Measurements from ENCODE around the gene FAM83F.
A peak's percentile ranks its signal among the peaks of the same experiment; 100 is the strongest.
"Not testable (repeated sequence)": the region's sequence is repeated elsewhere in the genome, so short reads cannot be mapped to it uniquely, and the experiment has no call there.

FAM83F gene

DNA sequence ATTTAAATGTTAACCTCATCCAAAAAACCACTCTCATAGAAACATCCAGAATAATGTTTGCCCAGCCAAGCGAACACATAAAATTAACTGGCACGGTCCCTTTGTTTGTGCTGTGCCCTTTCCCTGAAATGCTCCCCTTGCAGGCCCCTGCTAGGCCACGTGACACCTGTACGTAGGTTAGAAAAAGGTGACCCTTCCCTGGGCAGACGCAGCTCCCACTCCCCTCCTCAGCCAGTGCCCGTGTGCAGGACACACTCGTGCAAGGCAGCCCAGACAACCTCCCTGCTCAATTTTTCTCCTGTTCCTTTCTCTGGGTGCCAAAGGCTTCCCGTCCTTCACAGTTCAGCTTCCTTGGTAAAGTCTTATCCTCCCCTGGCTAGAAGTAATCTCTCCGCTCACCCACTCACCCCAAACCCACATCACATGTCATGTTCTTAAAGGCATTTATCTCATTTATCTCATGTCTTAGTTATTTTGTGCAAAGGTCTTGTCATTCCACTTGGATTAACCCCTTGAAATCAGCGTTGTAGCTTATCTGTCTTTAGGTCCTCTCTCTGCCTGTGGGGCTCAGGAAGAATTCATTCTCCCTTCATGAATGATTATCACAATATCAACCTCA, 20.7 kb downstream of the FAM83F start:
- DNase-seq (ENCODE audit: low spot score) = no peak

DNA sequence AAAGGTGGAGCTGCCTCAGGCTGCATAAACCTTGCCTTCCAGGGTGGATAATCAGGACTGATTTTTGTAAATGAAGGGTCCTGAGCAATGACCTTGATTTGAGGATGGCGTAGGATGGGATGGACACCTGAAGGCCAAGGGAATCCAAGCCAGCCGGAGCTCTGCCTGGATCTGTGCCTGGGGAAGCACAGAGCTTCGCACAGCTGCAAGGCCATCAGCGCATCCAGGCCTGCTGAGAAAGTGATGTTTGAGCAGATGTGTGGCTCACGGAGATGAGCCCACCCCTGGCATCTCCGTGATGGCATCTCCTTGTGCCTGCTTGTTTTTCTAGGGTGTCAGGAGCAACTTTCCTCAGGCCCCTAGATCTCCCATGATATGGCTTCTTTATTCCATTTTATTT, 23.3 kb downstream of the FAM83F start:
- no peak for DNase-seq (ENCODE audit: low spot score)

DNA sequence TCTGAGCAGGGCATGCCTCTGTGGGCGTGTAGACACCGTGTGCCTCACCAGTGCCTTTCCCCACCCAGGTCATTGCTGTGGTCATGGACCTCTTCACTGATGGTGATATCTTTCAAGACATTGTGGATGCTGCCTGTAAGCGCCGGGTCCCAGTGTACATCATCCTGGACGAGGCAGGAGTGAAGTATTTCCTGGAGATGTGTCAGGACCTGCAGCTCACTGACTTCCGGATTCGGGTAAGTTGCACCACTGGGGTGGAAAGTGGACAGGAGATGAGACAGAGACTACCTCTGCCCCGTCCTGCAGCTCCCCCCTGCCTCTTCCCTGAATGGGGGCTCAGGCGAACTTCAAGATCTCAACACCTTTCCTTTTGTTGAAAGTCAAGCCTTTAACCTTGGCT, 24.3 kb downstream of the FAM83F start:
- DNase-seq (ENCODE audit: low spot score) = no peak

DNA sequence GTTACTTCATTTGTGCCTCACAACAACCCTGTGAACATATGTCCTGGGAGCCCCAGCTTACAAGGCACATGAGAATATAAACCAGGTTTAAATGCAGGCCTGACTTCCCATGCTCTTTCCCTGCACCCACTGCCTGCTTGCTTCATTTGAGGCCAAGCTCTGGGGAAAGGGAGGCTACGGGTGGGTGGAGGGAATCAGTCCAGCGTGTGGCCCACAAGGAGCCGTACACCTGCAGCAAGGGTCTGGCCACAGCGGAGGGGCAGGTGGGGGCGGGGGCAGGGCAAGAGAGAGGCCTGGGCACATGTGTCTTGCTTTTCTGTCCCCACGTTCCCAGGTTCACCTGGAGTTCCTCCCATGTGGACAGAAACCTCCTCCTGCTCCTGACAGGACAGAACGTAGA, 26.2 kb downstream of the FAM83F start:
- DNase-seq (ENCODE audit: low spot score) = no peak

- DNase-seq (ENCODE audit: low spot score) = no peak
Observed at GRCh38 chr22:40021401-40022000, 26.7 kb downstream of the FAM83F start.

DNA sequence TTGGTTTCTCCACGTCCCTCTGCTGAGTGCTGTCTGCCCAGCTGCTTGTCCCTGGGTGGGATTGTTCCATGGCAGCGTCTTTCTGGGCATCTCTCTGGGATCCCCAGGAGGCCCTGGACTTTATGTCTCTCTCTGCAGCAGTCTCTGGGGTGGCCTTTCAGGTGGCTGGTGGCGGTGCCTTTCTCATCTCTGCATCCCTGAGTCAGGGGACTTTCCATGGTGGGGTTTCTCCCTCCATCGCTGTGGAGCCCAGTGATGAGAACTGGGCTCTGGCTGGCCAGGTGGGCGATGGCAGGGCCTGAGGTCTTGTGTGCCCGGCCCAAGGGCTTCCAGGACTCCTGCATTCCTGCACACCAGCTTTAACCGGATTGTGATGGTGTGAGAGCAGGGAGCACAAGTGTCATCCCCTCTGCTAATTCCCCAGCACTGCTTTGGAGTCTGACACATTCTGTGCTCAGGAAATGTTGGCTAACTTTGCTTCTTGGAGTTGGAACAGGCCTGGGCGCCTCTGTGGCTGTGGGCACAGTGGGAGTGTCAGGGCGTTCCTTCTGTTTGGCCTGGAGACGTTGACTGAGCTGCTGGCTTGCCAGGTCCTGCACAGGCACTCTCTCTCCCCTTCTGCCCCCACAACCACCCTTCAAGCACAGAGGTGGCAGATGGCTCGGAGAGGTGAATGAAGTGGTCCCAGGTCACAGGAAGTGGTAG, 27.9 kb downstream of the FAM83F start:
- DNase-seq (ENCODE audit: low spot score) = no peak

DNA sequence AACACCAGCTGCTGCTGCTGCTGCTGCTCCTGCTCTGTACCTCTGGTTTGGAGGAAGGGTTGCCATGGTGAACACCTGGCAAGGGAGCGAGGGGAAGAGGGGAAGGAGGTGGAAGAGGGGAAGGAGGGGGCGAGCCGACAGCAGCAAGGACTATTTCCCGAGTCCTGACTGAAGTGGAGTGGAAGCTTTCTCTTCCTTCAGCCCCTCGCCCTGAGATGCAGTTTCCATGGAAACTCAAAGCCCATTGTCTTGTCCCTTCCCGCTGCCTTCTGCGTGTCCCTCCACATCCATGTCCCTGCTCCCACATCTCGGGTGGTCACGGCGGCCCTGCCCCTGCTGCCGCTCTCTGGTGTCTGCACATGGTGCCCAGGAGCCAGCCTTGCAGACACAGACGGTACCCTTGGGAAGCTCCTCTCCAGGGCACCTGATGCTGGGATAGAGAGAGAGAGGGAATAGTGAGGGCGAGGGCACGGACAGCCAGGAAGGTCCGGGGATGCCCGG, 28.6 kb downstream of the FAM83F start:
- no peak for DNase-seq (ENCODE audit: low spot score)

DNA sequence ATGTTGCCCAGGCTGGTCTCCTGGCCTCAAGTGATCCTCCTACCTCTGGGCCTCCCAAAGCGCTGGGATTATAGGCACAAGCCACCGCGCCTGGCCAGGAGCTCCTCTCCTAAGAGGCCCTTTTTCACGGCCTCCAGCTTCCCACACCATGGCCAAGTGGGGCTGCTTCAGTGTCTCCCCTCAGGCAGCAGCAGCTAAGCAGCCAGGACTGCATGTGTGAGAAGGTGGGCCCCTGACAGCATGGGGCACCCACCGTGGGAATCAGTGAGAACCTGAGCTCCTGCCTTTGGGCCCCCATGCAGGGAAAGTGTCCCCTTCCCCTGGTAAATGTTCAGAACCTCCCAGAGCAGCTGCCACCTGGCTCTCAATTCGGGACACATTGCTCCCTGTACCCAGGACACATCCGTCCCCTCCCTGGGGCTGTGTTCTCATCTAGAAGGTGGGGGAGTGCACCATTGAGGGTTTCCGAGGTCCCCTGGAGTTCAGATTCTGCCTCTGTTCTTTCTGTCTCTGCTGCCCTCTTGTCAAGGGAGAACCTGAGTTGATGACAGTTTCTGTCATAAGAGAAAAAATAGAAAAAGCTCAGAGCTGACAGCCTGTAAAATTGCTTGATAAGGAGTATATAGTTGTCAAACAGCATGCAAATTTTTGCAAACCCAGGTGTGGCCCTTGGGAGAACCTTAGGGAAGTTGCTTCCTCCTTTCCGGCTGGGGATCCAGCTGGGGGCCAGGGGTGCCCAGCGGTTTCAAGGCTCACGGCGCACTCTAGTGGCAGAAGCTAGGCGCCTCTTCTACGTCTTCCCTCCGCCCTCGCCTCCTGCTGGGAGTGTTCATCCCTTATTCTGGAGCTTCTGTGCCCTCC, 29.7 kb downstream of the FAM83F start:
- DNase-seq (ENCODE audit: low spot score) = peak; percentile 92

DNA sequence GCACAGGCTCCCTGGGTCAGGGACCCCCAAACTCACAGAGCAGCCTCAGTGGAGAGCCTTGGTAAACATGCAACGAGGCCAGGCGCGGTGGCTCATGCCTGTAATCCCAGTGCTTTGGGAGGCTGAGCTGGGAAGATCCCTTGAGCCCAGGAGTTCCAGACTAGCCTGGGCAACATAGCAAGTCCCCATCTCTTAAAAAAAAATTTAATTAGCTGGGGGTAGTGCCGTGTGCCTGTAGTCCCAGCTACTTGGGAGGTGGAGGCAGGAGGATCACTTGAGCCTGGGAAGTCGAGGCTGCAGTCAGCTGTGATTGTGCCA, 30.3 kb downstream of the FAM83F start:
- DNase-seq (ENCODE audit: low spot score) = not testable (repeated sequence)

DNA sequence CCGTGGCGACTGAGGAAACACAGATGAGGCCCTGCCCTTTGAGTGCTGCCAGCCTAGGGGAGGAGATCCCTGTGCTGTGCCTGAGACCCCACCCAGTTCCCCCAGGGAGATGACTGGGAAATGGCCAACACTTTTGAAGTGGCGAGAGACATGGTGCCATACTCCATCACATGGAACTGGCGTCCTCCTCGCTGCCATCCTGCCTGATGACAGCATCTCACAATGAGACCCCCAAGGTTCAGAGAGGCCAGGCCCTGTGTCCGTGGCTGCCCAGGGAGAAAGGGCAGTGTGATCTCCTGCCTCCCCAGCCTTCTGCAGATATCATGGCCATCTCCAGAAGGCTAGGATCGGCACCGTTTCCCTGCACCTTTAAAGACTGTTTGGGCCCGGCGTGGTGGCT, 31.1 kb downstream of the FAM83F start:
- DNase-seq (ENCODE audit: low spot score) = no peak

GRCh38 chr22:40026641-40027040, 31.9 kb downstream of the FAM83F start:
- DNase-seq (ENCODE audit: low spot score) = no peak

DNA sequence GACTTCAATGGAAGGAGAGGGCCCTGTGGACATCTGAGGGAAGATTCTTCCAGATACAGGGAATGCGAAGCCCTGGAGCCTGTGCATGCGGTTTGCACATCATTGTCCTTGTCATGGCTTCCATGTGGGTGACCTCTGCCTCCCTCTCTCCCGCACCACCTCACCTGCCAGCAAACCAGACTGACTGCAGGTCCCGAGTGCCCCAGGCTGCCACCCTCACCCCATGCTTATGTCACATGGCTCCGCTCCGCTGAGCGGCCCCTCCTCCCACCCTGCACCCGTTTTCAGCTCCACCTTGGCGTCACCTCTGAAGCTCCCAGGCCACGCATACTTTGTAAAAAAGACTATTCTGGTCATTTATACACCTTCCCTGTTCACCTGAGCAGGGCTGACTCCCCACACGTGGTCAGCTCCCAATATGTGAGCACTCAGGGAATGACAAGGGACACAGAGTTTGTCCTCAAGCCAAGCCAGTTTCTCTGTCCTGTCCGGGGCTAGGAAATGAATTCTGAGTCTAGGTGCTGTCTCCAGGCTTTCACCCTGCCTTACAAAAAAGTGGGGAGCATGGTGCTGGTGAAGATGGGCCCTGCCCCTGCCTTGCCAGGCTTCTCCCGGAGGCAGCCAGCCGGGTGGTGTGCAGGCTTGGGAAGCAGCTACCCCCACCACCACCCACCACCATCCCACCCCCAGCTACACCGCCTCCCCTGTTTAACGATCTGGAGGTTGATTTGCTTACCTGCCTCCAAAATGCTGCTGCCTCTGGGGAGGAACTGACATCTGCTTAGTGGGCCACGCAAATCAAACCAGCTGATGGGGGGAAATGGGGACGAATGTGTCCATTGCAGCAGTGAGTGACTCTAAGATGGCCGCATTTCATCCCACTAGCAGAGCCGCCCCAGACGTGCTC, 32.7 kb downstream of the FAM83F start:
- DNase-seq (ENCODE audit: low spot score) = no peak

- no peak for DNase-seq (ENCODE audit: low spot score)
Observed at GRCh38 chr22:40028098-40028425, 33.3 kb downstream of the FAM83F start.

GRCh38 chr22:40029189-40029890, 34.6 kb downstream of the FAM83F start:
- DNase-seq (ENCODE audit: low spot score) = no peak

GRCh38 chr22:40030026-40030757, 35.4 kb downstream of the FAM83F start:
- no peak for DNase-seq (ENCODE audit: low spot score)

DNA sequence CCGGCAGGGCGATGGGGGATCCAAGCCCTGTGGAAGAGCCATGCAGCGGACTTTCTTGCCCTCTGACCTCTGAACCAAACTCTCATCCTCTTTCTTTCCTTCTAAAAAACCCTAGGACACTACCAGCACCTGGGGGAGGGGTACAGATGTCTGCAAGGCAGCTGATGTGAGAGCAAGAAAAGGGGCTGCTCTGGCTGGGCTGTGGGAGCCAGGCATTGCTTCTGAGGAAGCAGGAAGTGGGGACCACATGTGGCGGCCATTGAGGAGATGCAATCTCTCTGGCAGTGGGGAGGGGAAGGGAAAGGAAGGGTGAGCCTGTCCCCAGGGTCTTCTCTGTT, 36.0 kb downstream of the FAM83F start:
- no peak for DNase-seq (ENCODE audit: low spot score)

DNA sequence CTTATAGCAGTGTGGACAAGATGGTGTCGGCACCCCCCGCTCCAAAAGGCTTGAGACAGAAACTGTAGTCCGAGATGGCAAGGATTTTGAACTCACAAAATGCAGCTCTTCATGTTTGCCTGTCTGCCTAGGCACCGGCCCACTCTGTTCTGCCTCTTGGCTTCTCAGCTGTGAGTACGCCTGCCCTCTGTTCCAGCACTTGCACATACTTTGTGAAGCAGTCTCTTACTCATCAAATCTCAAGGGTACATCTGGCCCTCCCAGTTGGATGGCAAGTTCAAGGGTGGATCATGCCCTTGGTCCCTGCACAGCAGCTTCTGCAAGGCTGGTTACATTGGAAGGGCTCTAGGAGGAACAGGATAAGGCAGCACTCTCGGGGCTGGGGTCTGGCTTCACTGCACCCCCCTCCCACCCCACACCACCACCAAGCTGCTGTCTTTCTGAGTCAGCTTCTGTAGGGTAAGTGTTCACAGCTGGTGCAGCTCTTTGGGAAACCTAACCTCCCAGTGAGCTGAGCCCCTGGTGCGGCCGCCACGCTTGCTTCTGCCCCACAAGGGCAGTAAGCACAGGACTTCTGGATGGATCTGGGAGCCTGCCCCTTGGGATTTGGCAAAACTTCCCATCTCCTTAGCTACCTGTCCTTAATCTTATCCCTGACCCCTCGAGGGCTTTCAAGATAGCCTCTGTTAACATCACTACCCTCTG, 37.2 kb downstream of the FAM83F start:
- no peak for DNase-seq (ENCODE audit: low spot score)

GRCh38 chr22:40033586-40034380, 39.0 kb downstream of the FAM83F start:
- no peak for DNase-seq (ENCODE audit: low spot score)

DNA sequence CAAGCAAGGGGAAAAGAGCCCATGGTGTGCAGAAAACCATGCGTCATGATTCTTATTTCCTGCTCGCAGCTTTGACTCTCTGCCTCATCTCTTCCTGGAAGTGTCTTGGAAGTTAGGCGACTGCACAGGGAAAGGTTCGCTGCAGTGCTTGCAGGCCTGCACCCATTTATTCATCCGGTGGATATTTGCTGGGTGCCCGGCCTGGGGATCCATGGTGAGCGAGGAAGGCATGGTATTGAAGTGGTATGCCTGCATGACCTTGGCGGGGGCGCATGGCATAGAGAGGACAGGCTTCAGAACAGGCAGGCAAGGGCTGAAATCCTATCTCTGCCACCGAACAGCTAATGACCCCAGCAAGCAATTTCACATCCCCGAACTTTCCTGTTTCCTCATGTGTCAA, 40.6 kb downstream of the FAM83F start:
- DNase-seq (ENCODE audit: low spot score) = no peak
